DMS 273 treated with DMSO at 0.1 percent for 48 hours (cell line): ENCODE data around the gene CFAP54.
"Not testable (repeated sequence)": the region's sequence is repeated elsewhere in the genome, so short reads cannot be mapped to it uniquely, and the experiment has no call there.

Experiments used
- DNase-seq: peaks from one replicate; lab custom pipeline; 2025; lab: John Stamatoyannopoulos, UW

Gene CFAP54

DNA sequence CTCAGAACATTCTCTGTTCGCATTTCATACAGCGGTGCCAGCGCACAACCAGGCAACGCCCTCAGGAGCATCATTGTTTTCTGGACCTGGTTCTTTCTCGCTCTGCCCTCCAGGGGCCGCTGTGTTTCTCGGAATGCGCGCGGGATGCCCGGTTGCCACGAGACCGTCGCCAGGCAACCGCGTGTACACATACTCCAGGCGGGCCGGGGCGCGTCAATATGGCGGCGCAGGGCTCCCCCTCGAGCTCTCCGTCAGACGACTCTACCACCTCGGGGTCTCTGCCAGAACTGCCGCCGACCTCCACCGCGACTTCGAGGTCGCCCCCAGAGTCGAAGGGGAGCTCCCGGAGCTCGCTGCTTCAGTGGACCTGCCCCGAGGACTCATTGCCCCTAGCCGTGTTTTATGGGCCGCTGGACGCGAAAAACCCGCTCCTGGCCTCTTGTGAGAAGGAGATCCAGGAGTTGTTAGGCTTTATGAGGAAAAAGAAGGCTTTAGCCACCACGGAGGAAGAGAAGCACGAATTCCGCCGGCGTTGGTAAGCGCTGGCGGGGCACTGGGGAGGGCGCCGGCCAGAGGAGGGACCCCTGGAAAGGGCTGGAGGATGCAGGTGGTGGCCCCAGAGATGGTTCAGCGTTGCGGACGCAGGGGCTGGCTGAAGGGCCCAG is at the start of gene CFAP54:
TSS of gene CFAP54 (plus strand) at position 186 of the 665 bp plus-strand sequence. CDS start at position 219, 33 bp downstream.
- DNase-seq: peak; percentile 60

DNA sequence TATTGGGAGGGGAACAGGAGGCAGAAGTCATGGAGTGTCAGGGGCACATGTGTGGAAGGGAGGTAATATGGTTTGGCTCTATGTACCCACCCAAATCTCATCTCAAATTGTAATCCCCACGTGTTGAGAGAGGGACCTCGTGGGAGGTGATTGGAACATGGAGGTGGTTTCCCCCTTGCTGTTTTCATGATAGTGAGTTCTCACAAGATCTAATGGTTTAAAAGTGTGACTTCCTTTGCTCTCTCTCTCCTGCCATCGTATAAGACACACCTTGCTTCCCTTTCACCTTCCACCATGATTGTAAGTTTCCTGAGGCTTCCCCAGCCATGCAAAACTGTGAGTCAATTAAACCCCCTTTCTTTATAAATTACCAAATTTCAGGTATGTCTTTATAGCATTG is 47.6 kb upstream of the CFAP54 start:
- no peak for DNase-seq

- no peak for DNase-seq
These were observed 46.5 kb upstream of the CFAP54 start for GRCh38 chr12:96442906-96443305.

GRCh38 chr12:96444399-96444798 is 45.0 kb upstream of the CFAP54 start:
- no peak for DNase-seq

DNA sequence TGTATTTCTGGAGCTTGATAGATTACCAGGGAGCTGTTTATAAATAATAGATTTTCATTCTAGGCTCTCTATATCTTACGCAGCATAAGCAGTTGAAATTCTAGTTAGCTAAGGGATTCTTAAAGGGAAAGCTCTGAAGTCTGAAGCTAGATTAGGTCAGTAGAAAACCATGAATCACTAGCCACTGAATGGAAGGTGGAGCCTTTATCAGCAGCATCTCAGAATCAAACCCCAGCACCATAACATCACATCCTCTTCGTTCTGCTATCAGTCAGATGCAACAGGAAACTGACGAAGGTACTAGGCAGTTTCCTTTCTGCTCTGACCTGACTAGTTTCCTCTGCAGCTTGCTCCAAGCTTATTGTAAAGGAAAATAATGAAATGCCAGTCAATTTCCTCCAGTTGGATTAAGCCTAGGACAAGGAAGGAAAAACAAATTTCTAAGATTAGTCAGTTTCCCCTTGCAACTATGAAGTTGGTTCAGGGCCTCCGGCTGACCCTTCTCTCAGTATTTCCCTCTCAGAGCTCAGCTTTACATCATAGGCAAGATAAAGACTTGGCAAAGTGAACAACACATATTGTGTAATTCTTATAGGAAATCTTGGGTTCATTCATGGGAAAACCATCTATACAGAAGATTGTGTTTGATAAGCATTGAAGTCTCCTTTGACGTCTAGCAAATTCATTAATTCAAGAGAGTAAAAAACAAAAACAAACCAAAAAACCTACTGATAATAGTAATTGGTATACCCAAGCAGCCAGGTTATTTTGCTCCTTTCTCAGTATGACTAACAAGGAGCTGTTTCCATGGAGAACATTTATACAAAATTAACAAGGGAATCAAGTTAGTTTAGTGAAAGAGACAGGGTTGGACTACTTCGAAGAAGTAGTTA is 43.4 kb upstream of the CFAP54 start:
- no peak for DNase-seq

- no peak for DNase-seq
These were observed 42.1 kb upstream of the CFAP54 start for GRCh38 chr12:96447256-96447655.

DNA sequence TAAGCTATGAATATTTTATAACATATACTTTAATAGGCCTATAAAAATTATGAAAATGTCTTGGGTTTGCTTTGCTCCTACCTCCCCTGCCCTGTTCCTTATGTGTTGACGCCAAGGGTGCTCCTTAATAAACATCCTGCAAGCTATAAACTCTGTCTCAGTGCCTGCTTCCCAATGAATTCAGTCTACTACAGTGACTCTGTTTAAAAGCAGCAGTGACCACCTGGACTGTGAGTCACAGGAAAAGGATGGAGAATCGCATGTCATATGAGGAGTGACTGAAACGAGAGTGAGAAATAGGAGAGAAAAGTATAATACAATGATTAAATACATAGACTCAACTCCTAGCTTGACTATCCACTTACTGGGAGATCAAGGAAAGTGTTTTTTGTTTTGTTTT is 41.1 kb upstream of the CFAP54 start:
- DNase-seq: no peak

- no peak for DNase-seq
These were observed 37.0 kb upstream of the CFAP54 start for GRCh38 chr12:96452261-96452922.

DNA sequence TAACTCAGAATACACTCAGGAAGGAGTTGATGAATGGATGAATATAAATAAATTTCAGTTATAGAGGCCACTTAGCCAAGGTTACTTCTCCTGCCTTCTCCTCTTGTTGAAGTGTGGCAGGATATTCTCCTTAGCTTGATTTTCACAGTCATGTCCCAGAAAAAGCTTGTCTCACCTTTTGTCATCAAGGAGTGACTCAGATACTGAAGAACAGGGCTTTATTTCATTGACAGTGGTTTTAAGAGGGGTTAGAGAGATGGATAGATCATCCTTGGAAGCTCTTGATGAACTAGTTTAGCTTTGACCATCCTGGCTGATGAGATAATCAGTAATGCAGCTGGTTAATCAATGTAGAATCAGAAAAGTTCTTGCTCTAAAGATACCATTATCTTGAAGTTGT is 35.0 kb upstream of the CFAP54 start:
- DNase-seq: no peak

DNA sequence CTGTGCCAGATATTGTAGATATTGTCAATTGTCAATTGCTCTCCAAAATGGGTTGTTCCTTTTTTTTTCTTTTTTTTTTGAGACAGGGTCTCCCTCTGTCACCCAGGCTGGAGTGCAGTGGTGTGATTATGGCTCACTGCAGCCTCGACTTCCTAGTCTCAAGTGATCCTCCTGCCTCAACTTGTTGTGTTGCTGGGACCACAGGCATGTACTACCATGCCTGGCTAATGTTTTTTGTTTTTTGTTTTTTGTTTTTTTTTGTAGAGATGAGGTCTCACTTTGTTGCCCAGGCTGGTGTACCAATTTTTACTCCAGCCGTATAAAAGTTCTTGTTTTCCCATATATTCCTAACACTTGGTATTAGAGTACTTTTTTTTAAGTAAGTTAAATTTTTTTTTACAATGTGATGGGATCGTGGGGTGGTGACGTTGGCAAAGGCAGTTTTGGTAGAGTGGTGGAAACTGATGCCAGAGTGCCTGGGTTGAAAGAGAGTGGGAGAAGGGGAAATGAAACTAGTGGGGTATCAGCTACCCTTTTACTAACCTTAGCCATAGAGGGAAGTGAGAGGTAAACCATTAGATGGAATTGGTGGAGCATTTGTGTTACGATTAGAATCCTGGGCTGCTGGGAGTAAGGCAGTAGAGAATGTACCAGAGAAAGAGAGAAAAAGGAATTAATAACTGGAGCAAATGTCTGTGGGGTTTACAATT is 33.0 kb upstream of the CFAP54 start:
- DNase-seq: no peak

DNA sequence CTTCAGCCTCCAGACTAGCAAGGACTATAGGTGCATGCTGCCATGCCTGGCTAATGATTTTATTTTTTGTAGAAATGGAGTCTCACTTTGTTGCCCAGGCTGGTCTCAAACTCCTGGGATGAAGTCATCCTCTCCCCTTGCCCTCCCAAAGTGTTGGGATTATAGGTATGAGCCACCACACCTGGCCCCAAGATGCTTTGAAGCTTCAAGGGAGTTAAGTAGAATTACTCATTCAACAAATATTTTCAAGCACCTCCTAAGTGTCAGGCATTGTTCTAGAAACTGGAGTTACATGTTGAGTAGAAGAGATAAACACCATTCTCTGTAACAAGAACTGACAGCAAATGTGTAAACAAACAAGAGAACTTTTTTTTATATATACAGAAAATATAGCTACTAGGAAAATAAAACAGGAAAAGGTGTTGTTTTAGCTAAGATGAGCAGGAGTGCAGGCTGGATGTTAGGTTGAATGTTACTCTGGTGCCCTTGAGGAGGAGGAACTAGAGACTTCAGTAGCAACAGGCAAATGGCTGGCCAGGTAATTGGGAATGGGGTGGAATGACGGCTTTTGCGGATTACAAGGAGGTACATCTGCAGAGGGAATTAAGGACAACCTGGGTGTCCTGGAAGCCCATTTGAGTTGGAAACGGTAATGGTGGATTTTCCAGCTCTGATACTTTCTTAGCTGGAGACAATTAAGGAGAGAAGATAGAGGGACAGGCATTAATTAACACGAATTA is 32.0 kb upstream of the CFAP54 start:
- no peak for DNase-seq

DNA sequence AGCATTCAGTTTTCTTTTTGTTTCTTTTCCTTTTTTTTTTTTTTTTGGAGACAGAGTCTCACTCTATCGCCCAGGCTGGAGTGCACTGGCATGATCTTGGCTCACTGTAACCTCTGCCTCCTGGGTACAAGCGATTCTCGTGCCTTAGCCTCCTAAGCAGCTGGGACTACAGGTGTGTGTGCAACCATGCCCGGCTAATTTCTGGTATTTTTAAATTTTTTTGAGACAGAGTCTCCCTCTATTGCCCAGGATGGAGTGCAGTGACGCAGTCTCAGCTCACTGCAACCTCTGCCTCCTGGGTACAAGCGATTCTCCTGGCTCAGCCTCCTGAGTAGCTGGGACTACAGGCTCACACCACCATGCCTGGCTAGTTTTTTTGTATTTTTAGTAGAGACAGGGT is 30.1 kb upstream of the CFAP54 start:
- DNase-seq: not testable (repeated sequence)

DNA sequence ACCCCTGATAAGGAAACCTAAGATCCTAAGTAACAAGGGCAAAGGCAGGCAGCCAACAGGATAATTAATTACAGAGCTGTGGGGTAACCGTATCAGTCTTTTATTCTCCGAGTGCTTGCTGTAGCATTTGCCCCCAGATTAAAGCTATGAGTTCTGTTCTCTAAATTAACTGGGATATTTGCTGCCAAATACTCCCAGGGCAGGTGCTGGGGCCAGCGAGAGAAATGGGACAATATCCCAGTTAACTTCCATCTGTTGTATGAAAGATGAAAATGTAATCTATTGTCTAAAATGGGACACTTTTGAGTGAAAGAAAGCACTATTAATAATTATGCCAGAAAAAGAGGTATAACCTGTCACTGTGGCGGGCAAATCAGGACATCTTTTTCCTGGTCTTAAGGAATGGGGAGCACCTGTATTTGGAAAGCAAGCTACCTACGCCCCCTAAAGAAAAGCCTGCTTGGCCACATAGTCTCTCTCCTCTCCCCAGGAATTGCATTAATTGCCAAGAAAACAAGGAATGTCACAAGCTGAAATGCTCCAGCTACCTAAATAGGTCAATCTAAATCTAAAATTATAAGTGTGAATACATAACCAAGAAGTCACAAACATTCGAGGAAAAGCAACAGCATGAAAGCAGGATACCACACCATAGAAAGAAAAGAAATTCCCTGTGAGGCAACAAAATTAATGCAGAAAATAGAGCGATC is 26.7 kb upstream of the CFAP54 start:
- no peak for DNase-seq

DNA sequence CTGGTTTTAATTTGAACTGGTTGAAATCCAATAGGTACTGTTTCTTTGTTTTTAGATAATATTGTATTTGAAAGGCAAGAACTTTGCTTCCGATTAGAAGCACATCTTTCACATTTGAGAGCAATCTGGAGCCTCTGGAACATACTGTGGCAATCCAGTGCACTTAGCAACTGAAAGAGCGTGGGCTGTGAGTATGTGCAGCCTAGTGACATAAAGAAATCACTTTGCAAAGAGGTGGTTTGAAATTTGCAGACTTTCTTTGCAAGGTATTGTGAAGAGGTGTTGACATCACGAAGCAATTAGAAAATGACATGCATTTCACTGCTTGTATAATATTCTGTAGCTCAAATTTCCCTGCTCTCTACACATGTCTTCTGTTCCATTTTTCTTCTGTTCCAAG is 23.5 kb upstream of the CFAP54 start:
- DNase-seq: no peak

DNA sequence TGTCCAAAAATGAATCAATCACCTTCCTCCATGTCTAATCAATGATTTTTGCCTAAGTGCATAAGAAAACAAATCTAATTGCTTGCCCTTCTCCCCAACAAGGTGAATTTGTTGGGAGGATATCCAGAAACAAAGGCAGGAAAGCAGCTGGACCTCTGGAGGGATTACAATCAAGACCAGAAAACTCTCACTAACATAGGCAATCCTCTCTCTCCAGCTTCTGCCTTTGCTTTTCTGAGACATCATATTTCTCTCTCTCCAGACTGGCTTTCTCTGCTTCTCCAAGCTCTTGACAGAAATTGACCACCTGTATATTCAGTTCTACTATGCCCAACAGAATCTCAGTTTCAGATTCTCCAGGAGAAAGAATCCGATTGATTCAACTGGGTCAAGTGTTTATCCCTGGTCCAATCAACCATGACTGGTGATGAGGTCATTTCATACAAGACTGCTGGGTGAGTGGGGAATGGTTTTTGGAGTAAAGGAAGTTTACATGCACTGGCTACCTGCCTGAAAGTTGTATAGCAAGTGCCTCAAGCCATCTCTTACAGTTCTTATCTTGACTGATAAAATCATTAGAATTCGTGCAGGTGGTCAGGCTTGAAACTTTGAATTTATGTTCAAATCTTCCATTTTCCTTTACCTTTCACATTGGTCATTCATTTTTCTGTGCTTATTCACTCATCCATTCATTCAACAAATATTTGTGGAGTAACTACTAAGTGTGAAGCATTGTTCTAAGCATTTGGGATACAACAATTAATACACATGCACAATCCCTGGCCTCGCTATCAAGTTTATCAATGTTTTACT is 22.2 kb upstream of the CFAP54 start:
- no peak for DNase-seq

GRCh38 chr12:96471368-96472050 is 17.9 kb upstream of the CFAP54 start:
- DNase-seq: no peak

- no peak for DNase-seq
These were observed 17.0 kb upstream of the CFAP54 start for GRCh38 chr12:96472384-96472783.

- DNase-seq: no peak
These were observed 15.8 kb upstream of the CFAP54 start for GRCh38 chr12:96473394-96474093.

GRCh38 chr12:96474206-96474605 is 15.2 kb upstream of the CFAP54 start:
- no peak for DNase-seq
